ENCODE results near the gene SOHLH1. TPM values are rescaled to one million over a fixed set of nuclear protein-coding genes. Genes with fewer than 3 reads are reported as not detected.

The SOHLH1 gene
- polyA plus RNA-seq, 1 experiment, result not detected

DNA sequence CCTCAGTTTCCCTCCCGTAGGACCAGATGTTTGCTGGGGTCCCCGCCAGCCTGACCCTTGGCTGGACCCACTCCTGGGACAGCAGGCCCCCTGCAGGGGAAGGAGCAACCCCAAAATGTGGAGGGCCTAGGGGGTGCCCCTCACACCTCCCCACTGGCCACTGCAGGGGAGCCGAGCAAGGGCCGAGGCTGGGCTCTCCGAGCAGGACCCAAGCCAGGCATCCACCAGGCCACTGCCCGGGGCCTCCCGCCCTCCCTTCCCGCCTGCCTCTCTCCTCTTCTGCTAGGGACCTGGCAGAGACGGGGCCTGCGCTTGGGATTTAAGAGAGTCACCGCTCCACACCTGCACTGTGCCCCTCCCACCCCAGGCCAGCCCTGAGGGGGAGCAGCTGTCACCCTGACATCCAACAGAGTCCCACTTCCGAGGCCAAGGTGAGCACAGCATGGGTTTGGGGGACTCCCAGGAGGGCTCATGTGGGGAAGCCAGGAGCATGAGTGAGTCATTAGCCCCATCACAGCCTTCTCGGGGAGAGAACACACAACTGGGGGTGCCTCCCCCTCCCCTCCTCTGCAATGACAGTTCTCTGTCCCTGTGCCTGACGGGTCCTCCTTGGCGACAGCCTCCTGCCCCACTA, 15.8 kb downstream of the SOHLH1 start:
- Histone ChIP-seq H3K4me3 (ENCODE audit: low read depth, low read length) (no peak overlapping the region), H3K27ac (ENCODE audit: low read depth, low read length) (no peak overlapping the region), H3K9me3 (ENCODE audit: control insufficient read depth, insufficient read depth, low read length) (peaks cover 4% of the 10 kb centered on the region; the same call in 1 of the 2 replicates), H3K27me3 (ENCODE audit: control insufficient read depth, insufficient read depth, low read length) (peaks cover 4% of the 10 kb centered on the region)
- TF ChIP-seq, protein P1, sequence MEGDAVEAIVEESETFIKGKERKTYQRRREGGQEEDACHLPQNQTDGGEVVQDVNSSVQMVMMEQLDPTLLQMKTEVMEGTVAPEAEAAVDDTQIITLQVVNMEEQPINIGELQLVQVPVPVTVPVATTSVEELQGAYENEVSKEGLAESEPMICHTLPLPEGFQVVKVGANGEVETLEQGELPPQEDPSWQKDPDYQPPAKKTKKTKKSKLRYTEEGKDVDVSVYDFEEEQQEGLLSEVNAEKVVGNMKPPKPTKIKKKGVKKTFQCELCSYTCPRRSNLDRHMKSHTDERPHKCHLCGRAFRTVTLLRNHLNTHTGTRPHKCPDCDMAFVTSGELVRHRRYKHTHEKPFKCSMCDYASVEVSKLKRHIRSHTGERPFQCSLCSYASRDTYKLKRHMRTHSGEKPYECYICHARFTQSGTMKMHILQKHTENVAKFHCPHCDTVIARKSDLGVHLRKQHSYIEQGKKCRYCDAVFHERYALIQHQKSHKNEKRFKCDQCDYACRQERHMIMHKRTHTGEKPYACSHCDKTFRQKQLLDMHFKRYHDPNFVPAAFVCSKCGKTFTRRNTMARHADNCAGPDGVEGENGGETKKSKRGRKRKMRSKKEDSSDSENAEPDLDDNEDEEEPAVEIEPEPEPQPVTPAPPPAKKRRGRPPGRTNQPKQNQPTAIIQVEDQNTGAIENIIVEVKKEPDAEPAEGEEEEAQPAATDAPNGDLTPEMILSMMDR (IDR thresholded peaks at IDR 0.05; ENCODE audit: low read depth, low read length), result no peak
- CTCF ChIA-PET, result no interaction called here
- DNase-seq (ENCODE audit: low read depth, low spot score), result no peak
- POLR2A ChIA-PET, result no interaction called here

DNA sequence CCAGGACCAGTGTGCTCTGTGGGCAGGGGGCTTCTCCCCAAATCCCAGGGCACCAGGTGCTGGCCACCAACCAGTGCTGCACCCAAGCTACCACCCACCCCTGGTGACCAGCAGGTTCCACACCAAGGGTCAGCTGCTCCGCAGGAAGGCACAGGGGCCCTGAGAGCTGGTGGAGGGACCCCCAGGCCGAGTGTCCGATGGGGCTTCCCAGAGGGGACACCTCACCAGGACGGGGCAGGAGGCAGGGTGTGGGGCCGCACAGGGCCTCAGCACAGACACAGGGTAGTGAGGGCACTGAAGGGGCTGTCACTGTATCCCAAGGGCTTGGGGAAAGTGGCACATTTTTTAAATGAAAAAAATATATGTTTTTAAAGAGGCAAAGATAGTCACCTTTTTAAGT, 18.1 kb downstream of the SOHLH1 start:
- ChIA-PET CTCF (no interaction called here), POLR2A (no interaction called here)
- Histone ChIP-seq H3K9me3 (ENCODE audit: control insufficient read depth, insufficient read depth, low read length) (peaks cover 4% of the 10 kb centered on the region; the same call in 1 of the 2 replicates), H3K27ac (ENCODE audit: low read depth, low read length) (no peak overlapping the region), H3K4me3 (ENCODE audit: low read depth, low read length) (no peak overlapping the region), H3K27me3 (ENCODE audit: control insufficient read depth, insufficient read depth, low read length) (peaks cover 4% of the 10 kb centered on the region)
- TF ChIP-seq, protein P1 (IDR thresholded peaks at IDR 0.05; ENCODE audit: low read depth, low read length), result no peak
- no peak for DNase-seq (ENCODE audit: low read depth, low spot score)

DNA sequence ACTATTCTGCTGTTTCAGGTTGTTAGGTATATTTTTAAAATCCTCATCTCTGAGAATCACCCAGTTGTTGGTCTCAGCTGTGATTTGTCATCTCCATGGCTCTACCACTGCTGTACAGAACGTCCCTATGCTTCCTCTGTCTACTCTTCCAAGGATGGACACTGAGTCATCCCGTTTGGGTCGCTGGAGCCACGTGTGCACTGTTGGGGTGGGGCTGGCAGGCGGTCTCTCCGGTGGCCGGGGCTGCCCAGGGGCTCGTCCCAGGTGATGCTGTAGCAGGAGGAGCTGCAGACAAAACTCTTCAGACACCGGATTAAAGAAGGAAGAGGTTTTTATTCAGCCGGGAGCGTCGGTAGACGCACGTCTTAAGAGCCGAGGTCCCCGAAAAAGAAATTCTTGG, 19.2 kb downstream of the SOHLH1 start:
- TF ChIP-seq, protein P1 (IDR thresholded peaks at IDR 0.05; ENCODE audit: low read depth, low read length), result no peak
- no peak overlapping the region for H3K4me3 ChIP-seq (ENCODE audit: low read depth, low read length)
- peaks cover 4% of the 10 kb centered on the region for H3K27me3 ChIP-seq (ENCODE audit: control insufficient read depth, insufficient read depth, low read length)
- H3K9me3 ChIP-seq (ENCODE audit: control insufficient read depth, insufficient read depth, low read length), result peaks cover 4% of the 10 kb centered on the region; the same call in 1 of the 2 replicates
- no peak for DNase-seq (ENCODE audit: low read depth, low spot score)
- POLR2A ChIA-PET, result no interaction called here
- CTCF ChIA-PET, result no interaction called here
- H3K27ac ChIP-seq (ENCODE audit: low read depth, low read length), result no peak overlapping the region

DNA sequence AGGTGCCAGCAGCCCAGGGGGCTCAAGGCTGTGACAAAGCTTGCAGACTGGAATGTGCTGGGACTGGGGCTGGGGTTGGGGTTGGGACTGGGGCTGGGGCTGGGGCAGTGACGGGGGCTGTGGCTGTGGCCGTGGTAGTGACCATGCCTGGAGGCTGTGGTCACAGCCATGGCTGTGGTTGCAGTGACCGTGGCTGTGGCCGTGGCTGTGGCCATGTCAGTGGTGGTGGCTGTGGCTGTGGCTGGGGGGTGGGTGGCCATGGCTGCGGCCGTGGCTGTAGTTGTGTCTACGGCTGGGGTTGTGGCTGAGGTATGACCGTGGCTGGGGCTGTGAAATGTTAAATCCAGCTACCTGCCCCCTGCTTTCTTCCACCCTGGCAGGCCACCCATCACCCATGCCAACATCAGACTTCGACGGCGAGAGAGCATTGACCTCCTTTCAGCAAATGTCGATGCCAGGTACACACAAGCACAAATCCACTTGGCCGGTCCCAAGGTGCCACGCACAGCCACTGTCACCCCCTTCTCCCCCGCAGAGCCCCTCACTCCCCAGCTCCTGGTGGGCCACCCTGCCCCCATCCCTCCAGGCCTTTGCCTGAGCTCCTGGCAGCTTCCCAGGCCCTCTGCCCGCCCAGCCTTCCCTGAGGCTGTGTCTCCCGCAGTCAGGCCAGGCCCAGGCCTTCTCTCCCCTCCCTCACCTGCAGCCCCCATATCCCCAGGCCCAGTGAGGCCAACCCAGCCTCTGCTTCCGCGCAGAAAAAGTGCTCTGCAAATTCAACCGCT, 20.9 kb downstream of the SOHLH1 start:
- H3K27me3 ChIP-seq (ENCODE audit: control insufficient read depth, insufficient read depth, low read length), result no peaks in the 10 kb centered on the region
- POLR2A ChIA-PET, result no interaction called here
- no peak overlapping the region for H3K4me3 ChIP-seq (ENCODE audit: low read depth, low read length)
- CTCF ChIA-PET, result no interaction called here
- TF ChIP-seq, protein P1 (IDR thresholded peaks at IDR 0.05; ENCODE audit: low read depth, low read length), result no peak
- no peak for DNase-seq (ENCODE audit: low read depth, low spot score)
- no peak overlapping the region for H3K27ac ChIP-seq (ENCODE audit: low read depth, low read length)
- peaks cover 4% of the 10 kb centered on the region; the same call in 1 of the 2 replicates for H3K9me3 ChIP-seq (ENCODE audit: control insufficient read depth, insufficient read depth, low read length)

DNA sequence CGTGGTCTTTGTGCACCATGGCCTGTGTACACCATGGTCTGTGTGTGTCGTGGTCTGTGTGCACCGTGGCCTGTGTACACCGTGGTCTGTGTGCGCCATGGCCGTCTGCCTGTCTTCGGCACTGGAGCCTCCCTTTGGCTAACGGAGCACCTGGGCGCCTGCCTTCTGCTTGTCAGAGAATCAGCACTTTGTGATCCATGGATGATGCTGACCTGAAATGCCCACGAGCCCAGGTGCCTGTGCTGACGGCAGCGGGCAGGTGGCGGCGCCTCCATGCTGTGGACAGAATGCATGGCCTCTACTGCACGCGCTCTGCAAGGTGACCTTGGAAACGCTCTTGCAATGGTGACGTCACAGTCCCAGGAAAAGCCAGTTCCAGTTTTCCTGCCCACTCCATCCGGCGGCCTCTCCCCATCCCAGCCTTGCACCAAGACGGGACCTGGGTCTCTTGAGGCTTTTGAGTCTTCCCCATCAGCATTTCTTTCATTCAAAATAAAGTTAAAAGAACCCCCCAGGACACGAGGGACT, 21.6 kb downstream of the SOHLH1 start:
- Histone ChIP-seq H3K9me3 (ENCODE audit: control insufficient read depth, insufficient read depth, low read length) (peaks cover 4% of the 10 kb centered on the region; the same call in 1 of the 2 replicates), H3K27me3 (ENCODE audit: control insufficient read depth, insufficient read depth, low read length) (no peaks in the 10 kb centered on the region), H3K27ac (ENCODE audit: low read depth, low read length) (no peak overlapping the region), H3K4me3 (ENCODE audit: low read depth, low read length) (no peak overlapping the region)
- DNase-seq (ENCODE audit: low read depth, low spot score), result no peak
- POLR2A ChIA-PET, result no interaction called here
- CTCF ChIA-PET, result no interaction called here
- TF ChIP-seq, protein P1 (IDR thresholded peaks at IDR 0.05; ENCODE audit: low read depth, low read length), result no peak
